KBM-7 (cell line): ENCODE data around the gene PHACTR3.

Experiments used
- DNase-seq: peaks from one replicate; pipeline ENCODE4 v3.0.0-alpha.2; 2015
- in situ Hi-C: fragments of 300-500 bp; cut with MboI; formaldehyde crosslinking; loops from 2 replicates; pipeline ENCODE4 v1.14.3; 2020; ENCODE audit warnings: low sequenced_read_pairs, low pct_unique_long_range_greater_than_20kb, mixed read lengths

Gene PHACTR3

DNA sequence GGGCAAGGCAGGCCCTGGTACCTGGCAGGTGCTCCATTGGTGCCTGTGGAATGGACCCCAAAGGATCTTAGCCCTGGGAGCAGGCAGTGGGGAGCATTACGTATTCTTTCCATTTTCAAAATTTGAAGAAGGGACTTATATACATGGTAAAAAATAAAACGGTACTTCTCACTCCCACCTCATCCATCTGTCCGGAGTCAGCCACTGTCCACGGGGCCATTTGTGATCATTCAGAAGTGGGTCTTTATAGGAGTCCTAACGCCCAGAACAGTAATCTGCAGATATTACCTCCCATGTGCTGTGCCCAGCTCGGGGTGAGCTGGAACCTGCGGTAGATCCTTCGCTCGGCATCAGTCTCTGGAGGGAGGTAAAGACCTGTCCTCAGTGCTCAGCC lies 218.7 kb downstream of the PHACTR3 start:
- DNase-seq: no peak
- in situ Hi-C loops: no loop called here

DNA sequence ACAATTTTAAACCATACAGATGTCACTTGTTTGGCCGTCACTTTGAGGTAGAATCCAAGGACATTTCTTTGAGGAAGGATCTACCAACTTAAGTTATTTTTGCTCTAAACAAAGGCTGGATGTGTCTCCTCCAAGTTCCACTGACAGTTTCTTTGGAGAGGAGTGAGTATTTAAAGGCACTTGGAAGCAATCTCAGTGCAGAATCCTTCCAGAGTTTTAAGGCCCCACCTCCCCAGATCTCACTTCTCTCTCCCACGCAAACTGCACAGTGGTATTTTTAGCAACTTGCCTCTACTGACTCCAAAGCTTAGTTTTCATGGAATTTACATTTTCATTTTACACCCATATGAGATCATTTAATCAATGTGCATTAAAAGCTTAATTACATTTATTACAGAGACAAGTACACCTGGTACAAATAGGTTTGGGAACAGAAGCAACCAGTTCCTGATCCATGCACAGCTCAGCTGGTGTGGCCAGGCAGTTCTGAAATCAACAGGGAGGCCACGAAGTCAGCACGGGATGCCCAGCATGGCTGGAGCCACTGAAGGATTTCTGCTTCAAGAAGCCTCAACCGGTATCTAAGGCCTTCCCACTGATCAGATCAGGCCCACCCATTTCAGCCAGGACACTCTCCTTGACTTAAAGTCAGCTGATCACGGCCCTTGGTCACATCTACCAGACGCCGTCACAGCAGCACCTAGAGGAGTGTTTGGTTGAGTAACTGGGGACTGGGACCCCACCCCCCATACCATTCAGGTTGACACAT lies 219.3 kb downstream of the PHACTR3 start:
- DNase-seq: no peak
- in situ Hi-C loops: no loop called here

DNA sequence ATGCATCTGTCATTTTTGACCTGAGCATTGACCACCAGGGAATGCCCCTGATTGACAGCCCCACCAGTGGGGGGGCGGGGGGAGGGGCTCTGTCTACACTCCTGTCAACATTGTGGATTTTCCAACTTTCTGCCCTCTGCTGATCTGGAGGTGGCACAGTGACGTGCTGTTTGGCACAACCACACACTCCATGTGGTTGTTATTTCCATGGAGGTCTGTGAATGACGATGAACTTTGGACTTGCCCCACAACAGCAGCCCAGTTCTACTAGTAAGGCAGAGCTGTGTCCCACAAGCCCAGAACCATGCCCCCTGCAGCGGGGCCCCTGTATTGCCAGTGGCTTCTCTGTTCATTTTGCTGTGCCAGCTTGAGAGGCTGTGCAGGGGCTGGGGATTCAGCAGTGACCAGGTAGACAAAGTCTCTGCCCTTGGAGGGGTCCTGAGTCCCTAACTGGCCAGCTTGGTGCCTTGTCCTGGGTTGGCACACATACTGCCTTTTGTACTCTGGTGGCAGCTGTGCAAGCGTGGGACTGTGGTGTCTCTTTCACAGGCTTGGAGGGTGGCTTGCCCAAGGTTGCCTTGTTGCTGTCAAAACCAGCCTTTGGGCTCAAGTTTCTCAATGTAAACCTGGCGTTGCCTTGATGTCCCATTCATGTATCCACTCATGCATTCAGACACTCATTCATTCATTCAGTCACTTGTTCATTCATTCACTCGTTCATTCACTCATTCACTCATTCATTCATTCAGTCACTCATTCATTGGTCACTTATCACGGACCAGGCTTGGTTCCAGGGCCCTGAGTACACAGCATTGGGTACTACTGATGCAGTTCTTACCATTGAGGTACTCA lies 220.6 kb downstream of the PHACTR3 start:
- in situ Hi-C loops: no loop called here

DNA sequence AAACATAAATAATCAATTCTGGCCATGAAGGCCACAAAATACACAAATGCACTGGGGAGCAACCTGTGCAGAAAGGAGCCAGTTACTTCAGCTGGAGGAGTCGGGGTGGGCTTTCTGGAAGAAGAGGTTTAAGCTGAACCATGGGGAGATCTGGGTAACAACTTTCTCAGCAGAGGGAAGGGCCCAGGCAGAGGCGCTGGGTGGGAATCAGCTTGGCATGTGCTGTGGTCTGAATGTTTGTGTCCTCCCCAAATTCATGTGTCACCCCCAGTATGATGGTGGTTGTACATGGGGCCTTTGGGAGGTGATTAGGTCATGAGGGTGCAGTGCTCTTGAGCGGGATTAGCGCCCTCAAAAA lies 221.2 kb downstream of the PHACTR3 start:
- in situ Hi-C loops: no loop called here
- DNase-seq: no peak

More for the DNA sequence above, 220.6 kb downstream of the PHACTR3 start:
- DNase-seq: no peak

DNA sequence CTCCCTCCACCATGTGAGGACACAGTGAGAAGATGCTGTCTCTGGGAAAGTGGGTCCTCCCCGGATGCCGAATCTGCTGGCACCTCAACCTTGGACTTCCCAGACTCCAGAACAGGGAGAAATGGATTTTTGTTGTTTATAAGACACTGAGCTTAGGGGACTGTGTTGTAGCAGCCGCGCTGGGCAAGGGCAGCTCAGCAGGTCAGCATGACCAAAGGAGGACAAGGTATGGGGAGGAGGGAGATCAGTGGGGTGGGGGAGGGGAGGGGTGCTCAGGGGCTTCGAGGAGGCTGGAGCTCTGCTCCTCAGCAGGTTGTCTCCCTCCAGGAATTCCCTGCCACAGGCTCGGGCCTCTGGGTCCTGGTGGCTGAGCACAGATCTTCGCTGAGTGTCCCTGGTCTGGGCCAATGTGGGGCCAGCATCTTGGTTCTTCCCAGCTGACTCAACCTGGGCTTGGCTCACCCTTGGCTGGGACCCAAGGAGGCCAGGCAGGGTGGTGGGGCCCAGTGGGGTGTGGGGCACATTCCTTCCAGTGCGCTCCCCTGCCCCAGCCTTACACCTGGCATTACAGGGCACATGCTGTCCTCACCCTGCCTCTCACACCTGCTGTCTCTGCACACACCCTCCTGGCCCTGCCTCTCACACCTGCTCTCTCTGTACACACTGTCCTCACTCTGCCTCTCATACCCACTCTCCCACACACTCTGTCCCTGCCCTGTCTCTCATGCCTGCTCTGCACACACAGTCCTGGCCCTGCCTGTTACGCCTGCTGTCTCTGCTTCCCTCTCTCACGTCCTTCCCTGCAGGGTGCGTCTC lies 221.8 kb downstream of the PHACTR3 start:
- DNase-seq: no peak
- in situ Hi-C loops: no loop called here

DNA sequence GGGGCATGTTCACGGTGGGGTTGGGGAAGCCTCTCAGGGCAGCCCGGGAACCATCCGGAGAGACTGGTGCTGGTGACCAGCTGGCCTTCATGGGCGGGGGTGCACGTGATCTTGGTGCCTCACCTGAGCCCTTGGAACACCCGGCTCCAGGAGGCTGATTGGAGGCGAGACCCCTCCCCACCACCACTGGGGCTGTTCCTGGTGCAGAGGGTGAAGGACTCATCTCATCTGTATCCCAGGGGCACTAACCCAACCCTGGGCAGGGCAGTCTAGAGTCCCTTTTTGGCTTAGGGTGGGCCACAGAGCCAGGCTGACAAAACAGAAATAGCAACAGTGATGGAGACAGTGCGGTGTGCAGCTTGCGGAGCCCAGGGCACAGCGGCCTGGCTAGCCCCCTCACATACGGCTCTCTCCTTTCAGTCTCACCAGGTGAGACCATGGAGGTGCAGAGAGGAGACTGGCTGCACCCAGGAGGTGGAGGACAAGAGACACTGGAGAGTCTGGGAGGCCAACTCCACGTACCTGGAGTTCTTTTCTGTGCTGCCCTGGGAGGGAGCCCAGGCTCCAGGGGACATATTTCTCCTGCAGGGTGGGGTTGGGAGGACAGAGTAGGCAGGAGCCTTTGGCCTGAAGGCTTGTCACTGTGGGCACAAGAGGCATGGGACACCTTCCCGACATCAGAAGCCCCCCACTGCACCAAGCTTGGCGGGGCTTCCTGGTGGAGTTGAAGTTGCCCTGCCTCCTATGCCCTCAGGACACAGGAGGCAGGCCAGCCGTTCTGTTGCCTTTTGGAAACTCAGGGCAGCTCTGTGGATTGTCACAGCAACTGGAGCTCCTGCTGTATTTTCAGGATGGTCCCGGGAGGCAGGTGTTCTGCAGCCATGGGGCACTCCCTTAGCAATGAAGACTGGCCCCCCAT lies 223.1 kb downstream of the PHACTR3 start:
- in situ Hi-C loops: no loop called here
- DNase-seq: no peak

DNA sequence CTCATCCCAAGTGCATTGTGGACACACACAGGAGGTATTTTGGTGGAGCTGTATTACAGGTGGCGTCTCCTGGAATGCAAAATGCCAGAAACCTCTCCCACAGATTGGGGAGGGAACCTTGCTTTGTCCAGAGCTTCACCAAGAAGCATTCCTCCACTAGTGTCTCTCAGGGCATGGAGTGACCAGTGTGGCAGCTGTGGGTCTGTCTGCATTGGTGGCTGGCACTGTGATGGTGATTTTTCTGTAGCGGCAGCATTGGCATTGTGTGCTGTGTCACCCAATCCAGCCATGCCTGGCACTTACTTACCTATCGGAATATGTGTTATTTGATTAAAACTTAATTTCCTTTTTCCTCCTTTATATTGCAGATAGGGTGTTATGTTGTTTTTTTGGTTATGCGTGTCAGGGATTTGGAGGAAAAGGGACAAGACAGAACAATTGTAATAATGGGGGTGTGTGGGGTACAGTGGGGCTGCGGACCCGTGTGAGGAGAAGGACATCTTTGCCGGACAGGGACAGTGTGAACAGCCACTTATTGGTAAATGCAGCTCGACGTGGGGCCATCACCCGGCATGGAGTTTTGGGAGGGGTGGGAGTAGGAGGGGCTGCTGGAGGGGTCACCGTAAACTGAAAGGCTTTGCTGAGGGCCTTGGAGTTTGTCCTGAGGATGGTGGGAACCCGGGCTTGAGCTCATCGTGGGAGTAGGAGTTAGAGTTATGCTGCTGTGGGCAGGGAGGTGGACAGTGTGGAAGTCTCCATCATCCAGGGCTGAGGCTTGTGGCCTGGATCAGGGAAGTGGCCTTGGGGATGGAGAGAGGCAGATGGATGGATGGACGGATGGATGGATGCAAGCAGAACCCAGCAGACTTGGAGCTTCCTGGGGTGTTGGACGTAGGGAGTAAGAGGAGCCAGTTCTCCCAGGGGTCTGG lies 224.0 kb downstream of the PHACTR3 start:
- DNase-seq: no peak
- in situ Hi-C loops: no loop called here

DNA sequence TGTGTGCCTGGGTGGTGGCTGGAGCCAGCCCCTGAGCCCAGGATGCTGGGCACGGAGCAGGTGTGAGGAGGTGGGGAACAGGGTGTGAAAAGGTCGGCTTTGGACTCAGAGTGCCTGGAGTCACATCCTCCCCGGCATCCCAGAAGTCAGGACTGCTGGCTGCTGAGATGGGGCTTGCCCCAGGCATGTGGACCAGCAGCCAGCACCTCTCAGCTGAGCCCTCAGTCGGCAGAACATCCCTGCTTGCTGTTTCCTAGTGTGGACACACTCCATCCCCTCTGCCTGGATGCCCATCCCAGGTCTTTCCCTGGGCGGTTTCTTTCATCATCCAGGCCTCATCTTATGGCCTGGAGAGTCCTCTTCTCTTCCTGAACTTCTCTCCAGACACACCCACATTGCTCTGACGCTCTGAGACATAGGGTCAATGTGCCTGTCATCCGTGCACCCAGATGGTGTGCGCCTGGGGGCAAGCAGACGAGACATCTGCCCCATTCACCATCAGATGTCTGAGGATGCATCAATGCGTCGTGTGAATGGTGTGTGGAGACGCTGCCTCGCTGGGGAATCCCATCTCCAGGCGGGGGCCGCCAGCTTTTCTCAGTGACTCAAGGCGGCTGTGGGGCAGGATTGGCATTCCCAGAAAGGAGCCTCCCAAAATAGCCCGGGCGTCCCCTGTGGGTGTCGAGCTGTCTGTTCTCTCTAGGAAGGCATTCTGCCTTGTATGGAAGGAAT lies 224.9 kb downstream of the PHACTR3 start:
- in situ Hi-C loops: no loop called here
- no peak for DNase-seq

DNA sequence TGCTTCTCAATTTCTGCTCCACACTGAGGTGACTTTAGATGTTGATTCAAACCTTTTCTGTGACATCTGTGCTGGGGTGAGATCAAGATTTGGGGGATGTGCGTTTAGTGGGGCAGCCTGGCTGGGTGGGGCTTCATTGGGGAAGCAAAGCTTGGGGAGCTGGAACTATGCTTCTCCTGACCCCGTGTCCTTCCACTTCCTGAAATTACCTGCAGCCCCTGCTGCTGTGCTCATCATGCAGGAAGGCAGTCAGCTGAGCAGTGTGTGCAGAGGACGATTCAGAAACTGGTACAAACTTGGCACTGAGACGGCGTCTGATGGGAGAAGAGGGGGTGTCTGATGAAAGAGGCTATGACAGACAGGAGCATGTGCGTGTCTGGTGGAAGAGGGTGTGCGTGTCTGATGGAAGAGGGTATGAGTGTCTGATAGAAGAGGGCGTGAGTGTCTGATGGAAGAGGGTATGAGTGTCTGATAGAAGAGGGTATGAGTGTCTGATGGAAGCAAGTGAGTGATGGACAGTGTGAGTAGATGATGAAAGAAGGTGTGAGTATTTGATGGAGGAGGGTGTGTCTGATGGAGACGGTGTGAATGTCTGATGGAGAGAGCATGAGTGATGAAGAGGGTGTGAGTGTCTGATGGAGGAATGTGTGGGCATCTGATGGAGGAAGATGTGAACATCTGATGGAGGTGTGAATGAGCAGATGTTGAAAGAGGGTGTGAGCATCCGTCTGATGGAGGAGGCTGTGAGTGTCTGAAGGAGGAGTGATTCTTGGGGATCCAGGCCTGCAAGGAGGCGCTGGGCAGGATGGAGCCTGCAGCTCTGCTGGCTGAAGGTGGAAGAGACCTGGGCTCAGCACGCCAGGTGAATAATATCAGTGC lies 225.7 kb downstream of the PHACTR3 start:
- DNase-seq: no peak
- in situ Hi-C loops: no loop called here

DNA sequence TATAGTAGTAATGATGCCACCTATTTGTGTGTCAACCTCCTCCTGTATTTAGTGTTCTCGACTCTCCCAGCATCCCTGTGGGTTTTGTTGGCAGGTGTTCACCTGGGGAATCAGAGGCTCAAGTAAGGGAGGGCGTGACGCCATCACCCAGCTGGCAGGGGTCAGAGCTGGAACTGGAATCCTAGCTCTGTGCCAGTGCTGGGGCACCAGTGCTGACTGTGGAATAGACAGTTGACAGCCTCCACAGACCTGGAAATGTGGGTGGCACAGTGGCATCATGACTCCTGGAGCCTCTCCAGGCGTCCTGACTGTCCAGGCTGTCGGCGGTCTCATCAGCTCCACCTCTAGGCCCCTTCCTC lies 226.3 kb downstream of the PHACTR3 start:
- DNase-seq: no peak
- in situ Hi-C loops: no loop called here

DNA sequence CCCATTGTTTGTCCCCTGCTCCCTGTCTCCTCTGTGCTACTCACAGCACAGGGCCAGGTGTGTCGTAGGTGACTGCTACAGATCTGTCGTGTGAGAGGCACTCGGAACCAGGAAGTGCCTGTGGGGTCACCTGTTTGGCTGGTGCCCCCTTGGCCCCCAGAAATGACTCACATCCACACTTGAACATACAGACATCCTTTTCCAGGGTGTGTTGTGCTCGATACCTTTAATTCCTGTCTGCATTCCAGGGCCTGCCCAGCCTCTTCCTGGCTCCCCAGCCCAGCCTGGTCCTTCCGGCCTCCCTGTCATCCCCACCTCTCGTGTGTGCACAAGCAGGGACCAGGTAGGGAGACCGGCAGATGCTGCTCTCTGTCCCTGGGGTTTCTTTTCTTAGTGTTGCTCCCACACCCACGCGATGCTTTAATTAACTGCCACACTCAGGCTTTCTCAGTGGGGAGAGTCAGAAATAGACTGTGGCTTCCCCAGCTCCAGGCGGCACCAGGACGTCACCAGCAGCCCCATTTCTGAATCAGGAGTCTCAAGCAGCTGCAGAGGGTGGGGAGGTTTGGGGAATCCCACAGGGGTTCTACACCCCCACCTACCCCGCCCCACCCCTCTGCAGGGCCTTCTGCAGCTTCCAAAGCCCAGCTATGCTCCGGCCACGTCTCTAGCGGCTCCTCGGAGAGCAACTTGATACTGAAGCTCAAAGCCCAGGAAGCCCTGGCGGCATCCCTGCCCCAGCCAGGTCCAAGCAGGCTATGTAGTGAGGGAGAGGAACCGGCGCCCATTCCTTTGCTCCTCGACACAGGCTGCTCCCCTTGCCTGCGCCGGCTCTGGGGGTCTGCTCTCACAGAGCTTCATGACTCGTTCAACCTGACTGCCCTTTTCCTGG lies 226.9 kb downstream of the PHACTR3 start:
- no peak for DNase-seq
- in situ Hi-C loops: no loop called here

DNA sequence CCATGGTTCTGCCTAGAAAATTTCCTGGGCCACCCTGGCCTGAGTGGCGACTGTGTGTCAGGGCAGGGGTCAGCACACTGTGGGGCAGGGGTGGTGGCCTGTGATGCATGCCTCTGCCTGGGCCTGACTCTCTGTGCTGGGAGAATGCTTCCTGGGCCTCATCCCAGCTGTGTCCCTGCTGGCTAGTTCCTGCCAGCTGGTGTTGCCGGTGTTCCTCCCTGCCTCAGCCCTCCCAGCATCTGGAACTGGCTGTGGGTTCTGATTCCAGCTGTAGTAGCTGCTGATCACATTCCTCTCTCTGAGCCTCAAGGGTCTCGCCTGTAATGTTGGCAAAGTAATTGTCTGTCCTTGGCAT lies 227.6 kb downstream of the PHACTR3 start:
- in situ Hi-C loops: no loop called here
- DNase-seq: no peak

DNA sequence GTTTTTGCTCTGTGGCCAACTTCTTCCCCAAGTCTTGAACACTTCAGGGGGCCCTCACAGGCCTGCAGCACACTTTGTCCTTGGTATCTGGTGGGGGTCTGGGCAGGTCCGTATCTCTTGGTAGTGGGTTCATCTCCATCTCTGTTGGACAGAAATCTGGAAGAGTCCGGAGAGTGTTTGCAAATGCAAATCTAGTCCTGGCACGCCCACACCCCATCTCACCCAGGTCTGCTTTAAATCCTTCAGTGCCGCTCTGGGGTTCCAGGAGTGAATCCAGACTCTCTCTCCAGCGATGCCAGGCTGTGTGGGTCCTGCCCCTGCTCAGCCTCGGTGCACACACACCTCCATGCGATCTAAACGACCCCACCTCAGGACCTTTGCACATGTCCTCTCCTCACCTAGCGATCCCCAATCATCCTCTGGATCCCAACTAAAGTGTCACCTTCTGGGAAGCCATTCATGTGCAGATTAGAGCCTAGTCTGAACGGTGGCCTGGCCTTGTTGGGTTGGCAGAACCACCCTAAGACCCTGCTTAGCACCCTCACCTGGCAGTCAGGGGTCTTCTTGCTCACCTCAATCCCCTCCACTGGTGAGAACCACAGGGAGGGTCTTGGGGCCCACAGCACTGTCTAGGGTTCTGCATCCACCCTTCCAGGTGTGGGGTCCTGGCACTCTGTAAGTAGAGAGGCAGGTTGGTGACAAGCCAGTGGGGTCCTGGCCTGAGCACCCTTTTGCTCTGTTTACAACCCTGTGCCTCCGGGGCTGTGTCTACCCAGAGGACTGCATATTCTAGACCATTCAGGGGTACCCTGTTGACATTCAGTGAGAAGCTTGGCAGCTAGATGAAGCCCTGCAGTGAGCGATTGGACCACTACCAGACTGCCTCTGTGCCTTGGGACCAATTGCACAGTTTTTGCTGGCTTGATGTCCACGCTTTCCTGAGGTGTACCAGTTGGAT lies 228.3 kb downstream of the PHACTR3 start:
- in situ Hi-C loops: no loop called here
- DNase-seq: no peak

DNA sequence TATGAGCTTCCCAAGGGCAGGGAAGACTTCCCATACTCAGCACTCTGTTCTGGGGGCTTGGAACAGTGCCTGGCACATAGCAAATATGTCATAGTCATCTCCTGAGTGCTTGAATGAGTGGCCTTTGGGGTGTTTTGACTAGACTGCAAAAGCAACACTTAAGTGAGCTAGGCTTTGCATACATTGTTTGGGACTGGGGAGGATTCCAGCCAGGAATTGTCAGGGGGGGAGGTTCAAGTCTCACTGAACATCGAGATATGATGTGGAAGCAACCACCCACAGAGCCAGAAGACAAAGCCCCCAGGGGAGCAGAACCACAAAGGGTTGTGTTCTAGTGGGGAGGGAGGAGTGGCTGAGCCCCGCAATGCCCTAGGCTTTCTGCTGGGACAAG lies 230.7 kb downstream of the PHACTR3 start:
- DNase-seq: no peak
- in situ Hi-C loops: no loop called here
